ENCODE measurements around the gene CORO2A.

CORO2A gene

DNA sequence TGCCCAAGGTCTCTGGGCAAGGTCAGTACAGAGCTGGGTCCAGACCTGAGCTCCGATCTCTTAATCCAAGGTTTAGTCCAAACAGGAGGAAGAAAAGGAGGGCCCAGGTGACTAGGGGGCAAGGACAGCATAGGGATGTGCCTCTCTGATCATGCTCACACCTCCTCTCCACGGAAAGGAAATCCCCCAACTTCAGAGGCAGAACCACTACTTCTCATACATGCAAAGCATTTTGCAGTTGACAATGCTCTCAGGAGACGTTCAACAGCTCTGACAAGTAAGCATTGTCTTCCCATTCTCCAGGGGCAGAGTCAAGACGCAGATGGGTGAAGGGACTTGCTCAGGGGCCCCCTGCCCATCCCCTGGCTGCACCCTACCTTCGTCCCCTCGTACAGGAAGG, 8.7 kb upstream of the CORO2A start:
- DNase-seq (ENCODE audit: low read depth): no peak
- no peak overlapping the region for H3K4me3 ChIP-seq (ENCODE audit: control insufficient read depth, low read depth, low read length)
- TF ChIP-seq CTCF (IDR thresholded peaks at IDR 0.05; ENCODE audit: control insufficient read depth, insufficient read depth, low read depth, low read length, missing control alignments): no peak

- no peak for TF ChIP-seq CTCF (IDR thresholded peaks at IDR 0.05; ENCODE audit: control insufficient read depth, insufficient read depth, low read depth, low read length, missing control alignments)
- DNase-seq (ENCODE audit: low read depth): no peak
- no peak overlapping the region for H3K4me3 ChIP-seq (ENCODE audit: control insufficient read depth, low read depth, low read length)
These were observed 7.1 kb upstream of the CORO2A start for GRCh38 chr9:98199388-98200033.

DNA sequence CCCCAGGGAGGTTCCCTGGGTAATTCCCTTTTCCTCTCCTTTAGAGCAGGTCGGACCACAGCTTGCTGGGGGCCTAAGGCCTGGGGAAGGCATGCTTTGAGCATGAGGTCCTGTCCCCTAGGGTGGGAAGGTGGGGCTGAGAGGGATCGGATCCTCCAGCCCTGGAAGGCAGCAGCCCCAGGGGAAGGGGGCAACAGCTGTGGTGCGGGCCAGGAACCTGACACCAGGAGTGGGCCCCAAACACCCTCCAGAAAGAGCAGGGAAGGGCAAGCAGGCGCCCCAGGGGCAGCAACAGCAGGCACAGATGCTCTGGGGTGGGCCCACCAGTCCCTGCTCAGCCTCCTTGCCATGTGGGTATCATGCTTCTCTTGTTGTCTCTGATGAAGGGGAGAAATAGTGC, 3.2 kb upstream of the CORO2A start:
- no peak overlapping the region for H3K4me3 ChIP-seq (ENCODE audit: control insufficient read depth, low read depth, low read length)
- no peak for TF ChIP-seq CTCF (IDR thresholded peaks at IDR 0.05; ENCODE audit: control insufficient read depth, insufficient read depth, low read depth, low read length, missing control alignments)
- DNase-seq (ENCODE audit: low read depth): no peak

GRCh38 chr9:98193336-98193944, 1.0 kb upstream of the CORO2A start:
- no peak for DNase-seq (ENCODE audit: low read depth)
- H3K4me3 ChIP-seq (ENCODE audit: control insufficient read depth, low read depth, low read length): peak overlapping the region; percentile 58

GRCh38 chr9:98191671-98192502, 550 bp downstream of the CORO2A start:
- DNase-seq (ENCODE audit: low read depth): no peak
- TF ChIP-seq CTCF (IDR thresholded peaks at IDR 0.05; ENCODE audit: control insufficient read depth, insufficient read depth, low read depth, low read length, missing control alignments): no peak
- peak overlapping the region; percentile 58 for H3K4me3 ChIP-seq (ENCODE audit: control insufficient read depth, low read depth, low read length)

More at GRCh38 chr9:98193336-98193944, 1.0 kb upstream of the CORO2A start:
- TF ChIP-seq CTCF (IDR thresholded peaks at IDR 0.05; ENCODE audit: control insufficient read depth, insufficient read depth, low read depth, low read length, missing control alignments): no peak

DNA sequence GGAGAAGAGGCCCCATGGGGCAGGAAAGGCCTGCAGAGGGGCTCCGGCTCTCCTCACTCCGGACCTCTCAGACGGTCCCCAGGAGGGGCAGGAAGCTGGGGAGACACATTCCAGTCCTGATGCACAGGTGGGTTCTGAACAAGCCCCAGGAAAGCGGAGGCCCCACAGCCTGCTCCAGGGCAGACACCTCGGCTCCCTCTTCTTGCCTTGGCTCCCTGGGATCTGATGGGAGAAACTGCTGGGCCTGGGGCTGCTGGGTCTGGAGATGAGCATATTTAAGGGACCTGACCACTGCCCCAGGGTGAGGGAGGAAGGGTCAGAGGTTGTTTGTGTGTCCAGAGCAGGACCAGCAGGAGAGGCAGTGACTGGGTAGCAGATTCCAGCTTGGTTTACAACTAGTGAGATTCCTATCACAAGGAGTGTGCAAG, 1.2 kb downstream of the CORO2A start:
- H3K4me3 ChIP-seq (ENCODE audit: control insufficient read depth, low read depth, low read length): no peak overlapping the region
- no peak for DNase-seq (ENCODE audit: low read depth)

More for the DNA sequence above, 1.2 kb downstream of the CORO2A start:
- TF ChIP-seq CTCF (IDR thresholded peaks at IDR 0.05; ENCODE audit: control insufficient read depth, insufficient read depth, low read depth, low read length, missing control alignments): no peak
